Measurements from ENCODE around the gene OCA2.

Gene OCA2

DNA sequence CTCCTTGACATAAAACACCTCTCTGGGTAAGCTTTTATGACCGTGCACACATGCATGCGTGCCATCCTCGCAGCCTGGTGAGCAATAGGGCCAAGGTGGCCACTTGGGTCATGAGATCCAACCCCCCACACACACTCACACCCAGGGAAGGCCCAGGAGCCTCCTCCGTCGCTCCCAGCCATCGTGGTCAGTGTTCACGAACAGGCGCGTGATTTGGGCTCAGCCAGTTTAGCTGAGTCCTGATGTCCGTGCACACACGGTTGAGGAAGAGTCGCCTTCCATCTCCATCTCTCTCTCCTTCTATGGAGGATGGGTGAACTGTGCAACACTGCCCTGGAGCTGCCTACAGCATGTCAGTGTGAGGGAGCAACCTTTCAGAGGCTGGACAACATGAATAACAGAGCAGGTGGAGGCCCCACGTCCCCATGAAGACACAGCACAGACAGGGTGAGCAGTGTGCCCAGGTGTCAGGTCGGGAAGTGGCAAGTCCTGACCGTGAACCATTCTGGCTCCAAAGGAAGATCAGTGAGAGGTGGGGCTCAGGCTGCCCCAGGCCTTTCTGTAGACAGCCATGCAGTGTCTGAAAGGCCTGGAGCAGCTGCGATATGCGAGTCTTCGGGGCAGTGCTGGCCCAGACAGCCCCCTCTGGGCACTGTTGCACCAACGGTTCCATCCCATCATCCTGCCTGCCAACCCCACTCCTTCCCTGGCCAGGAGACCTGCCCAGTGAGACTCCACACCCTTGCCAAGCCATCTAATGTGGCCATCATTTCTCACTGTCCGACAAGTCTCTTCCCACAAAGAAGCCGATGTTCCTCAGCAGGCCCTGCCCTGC lies 253.4 kb downstream of the OCA2 start:
- TF ChIP-seq, protein P1, sequence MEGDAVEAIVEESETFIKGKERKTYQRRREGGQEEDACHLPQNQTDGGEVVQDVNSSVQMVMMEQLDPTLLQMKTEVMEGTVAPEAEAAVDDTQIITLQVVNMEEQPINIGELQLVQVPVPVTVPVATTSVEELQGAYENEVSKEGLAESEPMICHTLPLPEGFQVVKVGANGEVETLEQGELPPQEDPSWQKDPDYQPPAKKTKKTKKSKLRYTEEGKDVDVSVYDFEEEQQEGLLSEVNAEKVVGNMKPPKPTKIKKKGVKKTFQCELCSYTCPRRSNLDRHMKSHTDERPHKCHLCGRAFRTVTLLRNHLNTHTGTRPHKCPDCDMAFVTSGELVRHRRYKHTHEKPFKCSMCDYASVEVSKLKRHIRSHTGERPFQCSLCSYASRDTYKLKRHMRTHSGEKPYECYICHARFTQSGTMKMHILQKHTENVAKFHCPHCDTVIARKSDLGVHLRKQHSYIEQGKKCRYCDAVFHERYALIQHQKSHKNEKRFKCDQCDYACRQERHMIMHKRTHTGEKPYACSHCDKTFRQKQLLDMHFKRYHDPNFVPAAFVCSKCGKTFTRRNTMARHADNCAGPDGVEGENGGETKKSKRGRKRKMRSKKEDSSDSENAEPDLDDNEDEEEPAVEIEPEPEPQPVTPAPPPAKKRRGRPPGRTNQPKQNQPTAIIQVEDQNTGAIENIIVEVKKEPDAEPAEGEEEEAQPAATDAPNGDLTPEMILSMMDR (conservative IDR thresholded peaks at IDR 0.05; ENCODE audit: control insufficient read depth, insufficient read depth, low read depth, low read length) = no peak
- no peak overlapping the region for H3K4me3 ChIP-seq (ENCODE audit: control insufficient read depth, low read depth, low read length)
- no peak for DNase-seq (ENCODE audit: low read depth)

DNA sequence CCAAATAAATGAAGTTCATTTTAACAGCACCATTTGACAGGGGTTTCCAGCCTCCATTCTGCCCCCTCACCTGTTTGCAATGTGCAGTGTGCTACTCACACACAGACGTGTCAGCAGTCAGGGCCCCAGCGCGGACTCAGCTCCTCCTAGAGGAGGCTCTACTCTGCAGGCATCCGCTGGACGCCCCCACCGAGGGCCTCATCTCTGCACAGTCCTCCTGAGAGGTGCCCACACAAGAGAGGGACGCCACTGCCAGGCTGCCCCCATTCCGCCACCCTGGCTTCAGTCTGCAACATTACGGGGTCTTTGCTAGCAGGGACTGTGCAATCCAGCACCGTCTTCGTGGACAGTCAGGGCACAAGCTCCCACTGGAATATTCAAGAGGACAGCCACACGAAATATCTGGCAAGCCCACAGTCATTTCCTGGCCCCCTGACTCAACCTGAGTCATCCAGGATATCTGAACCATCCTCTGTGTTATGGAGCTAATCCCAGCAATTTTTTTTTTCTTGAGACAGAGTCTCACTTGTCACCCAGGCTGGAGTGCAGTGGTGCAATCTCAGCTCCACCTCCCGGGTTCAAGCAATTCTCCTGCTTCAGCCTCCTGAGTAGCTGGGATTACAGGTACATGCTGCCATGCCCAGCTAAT lies 255.0 kb downstream of the OCA2 start:
- TF ChIP-seq, protein P1 (conservative IDR thresholded peaks at IDR 0.05; ENCODE audit: control insufficient read depth, insufficient read depth, low read depth, low read length) = no peak
- peak; percentile 69 for DNase-seq (ENCODE audit: low read depth)
- H3K4me3 ChIP-seq (ENCODE audit: control insufficient read depth, low read depth, low read length) = no peak overlapping the region

DNA sequence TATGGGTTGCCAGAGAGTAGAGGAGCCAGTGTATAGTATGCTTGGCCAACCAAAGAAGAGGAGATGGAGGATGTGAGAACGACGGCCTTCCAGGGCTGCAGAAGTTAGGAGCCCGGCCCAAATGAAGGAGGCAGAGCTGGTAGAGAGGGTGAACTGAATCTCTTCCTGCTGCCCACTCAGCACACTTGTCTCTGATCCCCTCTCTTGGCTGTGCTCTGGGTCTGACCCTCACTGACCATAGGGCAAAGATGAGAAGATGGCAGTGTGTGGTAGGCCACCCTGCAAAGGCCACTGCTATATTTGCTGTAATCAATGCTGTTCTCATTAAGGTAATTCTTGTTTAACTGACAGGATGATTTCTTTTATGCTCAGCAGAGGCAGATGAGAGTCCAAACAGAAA lies 256.0 kb downstream of the OCA2 start:
- no peak overlapping the region for H3K4me3 ChIP-seq (ENCODE audit: control insufficient read depth, low read depth, low read length)
- TF ChIP-seq, protein P1 (conservative IDR thresholded peaks at IDR 0.05; ENCODE audit: control insufficient read depth, insufficient read depth, low read depth, low read length) = no peak
- no peak for DNase-seq (ENCODE audit: low read depth)

DNA sequence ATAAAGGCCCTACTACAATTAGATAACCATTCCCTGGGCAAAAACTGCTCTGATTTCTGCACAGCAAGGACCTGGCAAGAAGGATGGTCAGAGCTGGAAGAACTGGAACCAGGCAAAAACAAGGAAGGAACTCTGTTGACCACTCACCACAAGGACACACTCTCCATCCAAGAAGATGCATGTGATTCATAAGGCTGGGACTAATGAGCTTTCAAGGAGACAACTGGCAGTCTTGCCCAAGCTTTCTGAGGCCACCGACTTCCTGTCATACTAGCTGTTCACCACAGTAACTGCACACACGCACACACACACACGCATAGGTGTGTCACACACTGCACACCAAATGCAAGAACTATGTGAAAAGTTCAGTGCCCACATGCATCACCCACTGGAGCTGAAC lies 256.6 kb downstream of the OCA2 start:
- TF ChIP-seq, protein P1 (conservative IDR thresholded peaks at IDR 0.05; ENCODE audit: control insufficient read depth, insufficient read depth, low read depth, low read length) = no peak
- DNase-seq (ENCODE audit: low read depth) = peak; percentile 16
- no peak overlapping the region for H3K4me3 ChIP-seq (ENCODE audit: control insufficient read depth, low read depth, low read length)

DNA sequence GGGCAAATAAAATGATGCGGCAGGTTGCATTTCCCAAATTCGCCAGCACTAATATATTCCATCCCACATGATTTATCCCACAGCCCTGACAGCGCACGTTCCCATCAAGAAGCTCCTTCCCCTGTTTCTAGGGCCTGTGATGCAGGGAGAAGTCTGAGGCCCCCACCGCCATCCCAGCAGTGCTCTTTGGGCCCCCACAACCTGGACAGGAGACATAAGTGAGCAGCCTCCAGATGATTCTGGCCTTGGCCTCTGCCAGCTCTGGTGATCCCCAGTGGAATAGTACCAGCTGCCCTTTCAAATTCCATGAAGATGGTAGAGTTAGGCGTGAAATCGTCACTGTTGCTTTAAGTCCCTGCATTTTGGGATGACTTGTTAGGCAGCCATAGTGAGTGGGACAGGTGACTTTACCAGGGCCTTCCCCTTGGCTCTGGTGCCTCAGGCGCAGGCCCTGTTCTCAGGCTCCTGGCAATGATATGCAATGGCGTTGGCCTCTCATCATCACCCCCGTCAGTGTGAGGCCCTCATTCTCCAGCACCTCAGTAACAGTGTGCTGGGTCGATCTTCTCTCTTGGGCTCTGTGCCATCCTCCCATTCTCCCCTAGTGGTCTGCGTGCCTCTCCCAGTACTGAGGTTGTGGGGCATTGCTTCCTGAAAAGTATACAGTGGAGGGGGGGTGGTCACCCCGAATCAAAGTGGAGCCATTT lies 263.7 kb downstream of the OCA2 start:
- H3K4me3 ChIP-seq (ENCODE audit: control insufficient read depth, low read depth, low read length) = no peak overlapping the region
- DNase-seq (ENCODE audit: low read depth) = no peak
- TF ChIP-seq, protein P1 (conservative IDR thresholded peaks at IDR 0.05; ENCODE audit: control insufficient read depth, insufficient read depth, low read depth, low read length) = no peak

DNA sequence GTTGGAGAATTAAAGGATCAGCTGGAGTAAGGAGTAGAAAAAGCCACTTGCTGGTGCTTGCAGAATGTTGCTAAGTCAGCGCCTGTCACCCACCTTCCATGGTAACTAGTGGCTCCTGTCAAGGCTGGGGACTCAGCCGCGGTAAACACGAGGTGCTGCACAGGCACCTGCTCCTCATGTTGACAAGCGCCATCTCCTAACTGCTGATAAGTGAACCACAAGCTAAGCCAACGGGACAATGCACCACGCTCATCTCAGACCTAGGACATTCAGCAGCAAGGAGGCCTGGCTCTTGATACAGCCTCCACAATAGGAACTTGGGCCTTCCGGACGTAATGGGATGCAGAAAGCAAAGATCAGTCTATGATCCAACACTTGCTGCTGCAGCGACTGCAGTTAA lies 264.4 kb downstream of the OCA2 start:
- no peak for DNase-seq (ENCODE audit: low read depth)
- TF ChIP-seq, protein P1 (conservative IDR thresholded peaks at IDR 0.05; ENCODE audit: control insufficient read depth, insufficient read depth, low read depth, low read length) = no peak
- no peak overlapping the region for H3K4me3 ChIP-seq (ENCODE audit: control insufficient read depth, low read depth, low read length)
